ENCODE measurements around the gene TTC4. TPM values are rescaled to one million over a fixed set of nuclear protein-coding genes. Genes with fewer than 3 reads are reported as not detected.

The TTC4 gene
- polyA plus RNA-seq, 1 of the 3 experiments (the other 2 are of a cell fraction): 17.9 TPM

DNA sequence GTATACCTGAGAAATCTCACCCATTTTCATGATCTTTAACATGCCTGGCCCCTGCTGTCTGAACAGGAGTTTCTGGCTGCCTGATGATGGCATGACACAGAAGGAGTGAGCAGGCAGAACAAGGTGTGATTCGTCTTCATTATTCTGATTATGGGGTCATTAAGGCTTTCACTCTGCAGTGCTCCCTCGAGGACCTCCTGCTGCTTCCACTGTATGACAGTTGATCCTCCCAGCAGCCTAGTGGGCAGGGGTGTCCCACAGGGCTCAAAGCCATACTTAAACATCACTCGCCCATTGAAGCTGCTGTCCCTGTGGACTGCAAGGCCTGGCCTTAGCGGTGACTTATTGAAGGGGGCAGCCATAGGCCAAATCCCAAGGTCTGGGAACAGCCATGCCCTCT is 61.4 kb downstream of the TTC4 start:
- Histone ChIP-seq H3K4me1 (ENCODE audit: control insufficient read depth in 1 of 2, insufficient read depth in 2 of 2, low read depth in 1 of 2, low read length in 1 of 2) (peaks cover 0 to 3% of the 10 kb centered on the region in 2 experiments; a peak in 1 of 4 replicates), H3K27me3 (ENCODE audit: insufficient read depth) (no peaks in the 10 kb centered on the region; the same call in 1 of the 2 replicates)
- POLR2A ChIA-PET: interaction anchor here (0.9 to 1.2 kb wide), 2 partner anchors 21 to 32 kb away, joined by 3 read pairs; no protein-coding TSS in a partner anchor

DNA sequence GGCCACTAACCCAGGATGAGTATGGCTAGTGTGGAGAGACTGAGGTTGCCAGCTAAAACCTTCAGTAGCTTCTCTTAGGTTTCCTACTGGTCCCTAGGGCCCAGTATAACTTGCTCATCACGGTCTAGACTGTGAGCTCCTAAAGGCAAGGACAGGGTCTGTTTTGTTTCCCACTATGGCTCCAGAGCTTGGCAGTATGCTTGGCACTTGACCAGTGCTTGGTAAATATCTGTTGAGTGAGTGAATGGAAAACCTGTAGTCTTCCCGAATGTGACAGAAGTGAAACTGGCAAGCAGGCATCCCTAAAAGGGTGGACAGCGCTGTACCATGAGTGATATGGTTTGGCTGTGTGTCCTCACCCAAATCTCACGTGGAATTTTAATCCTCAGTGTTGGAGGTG is 61.8 kb downstream of the TTC4 start:
- Histone ChIP-seq H3K9ac (no peak overlapping the region), H3K4me3 (ENCODE audit: low read depth in 2 of 2, low read length in 1 of 2) (no peak overlapping the region), H3K4me1 (ENCODE audit: control insufficient read depth in 1 of 2, insufficient read depth in 2 of 2, low read depth in 1 of 2, low read length in 1 of 2) (peaks cover 0 to 3% of the 10 kb centered on the region in 2 experiments; a peak in 1 of 4 replicates), H3K27me3 (ENCODE audit: insufficient read depth) (no peaks in the 10 kb centered on the region; the same call in 1 of the 2 replicates), H2AFZ (ENCODE audit: low read depth) (no peak overlapping the region), H4K20me1 (ENCODE audit: insufficient read depth) (no peaks in the 10 kb centered on the region), H3K79me2 (ENCODE audit: insufficient read depth) (no peaks in the 10 kb centered on the region), H3F3A (replicated peaks; ENCODE audit: insufficient read depth) (no peaks in the 10 kb centered on the region), H3K27ac (ENCODE audit: low read depth in 2 of 2, low read length in 1 of 2) (no peak overlapping the region), H3K36me3 (replicated peaks in 1 of 2; ENCODE audit: control insufficient read depth in 1 of 2, insufficient read depth in 2 of 2, low read length in 1 of 2) (no peaks in the 10 kb centered on the region), H3K9me3 (no peaks in the 10 kb centered on the region), H3K9me2 (no peaks in the 10 kb centered on the region), H3K4me2 (no peak overlapping the region)
- ChIA-PET CTCF (interaction anchor here (0.8 to 3.8 kb wide), 2 partner anchors 10 to 15 kb away, joined by 4 to 19 read pairs; no protein-coding TSS in a partner anchor), POLR2A (no interaction called here)
- no peak for DNase-seq
- 46% methylated on average over 4 of the region's 4 CpGs for WGBS (ENCODE audit: low lambda C conversion rate)
- TF ChIP-seq NFIC (IDR thresholded peaks at IDR 0.05; ENCODE audit: borderline replicate concordance): no peak
- no peak for TF ChIP-seq FOSL2 (IDR thresholded peaks at IDR 0.05; ENCODE audit: borderline replicate concordance, low read depth)
- no peak for TF ChIP-seq NRF1 (IDR thresholded peaks at IDR 0.05; ENCODE audit: low read depth, low read length)
- TF ChIP-seq, protein P1, sequence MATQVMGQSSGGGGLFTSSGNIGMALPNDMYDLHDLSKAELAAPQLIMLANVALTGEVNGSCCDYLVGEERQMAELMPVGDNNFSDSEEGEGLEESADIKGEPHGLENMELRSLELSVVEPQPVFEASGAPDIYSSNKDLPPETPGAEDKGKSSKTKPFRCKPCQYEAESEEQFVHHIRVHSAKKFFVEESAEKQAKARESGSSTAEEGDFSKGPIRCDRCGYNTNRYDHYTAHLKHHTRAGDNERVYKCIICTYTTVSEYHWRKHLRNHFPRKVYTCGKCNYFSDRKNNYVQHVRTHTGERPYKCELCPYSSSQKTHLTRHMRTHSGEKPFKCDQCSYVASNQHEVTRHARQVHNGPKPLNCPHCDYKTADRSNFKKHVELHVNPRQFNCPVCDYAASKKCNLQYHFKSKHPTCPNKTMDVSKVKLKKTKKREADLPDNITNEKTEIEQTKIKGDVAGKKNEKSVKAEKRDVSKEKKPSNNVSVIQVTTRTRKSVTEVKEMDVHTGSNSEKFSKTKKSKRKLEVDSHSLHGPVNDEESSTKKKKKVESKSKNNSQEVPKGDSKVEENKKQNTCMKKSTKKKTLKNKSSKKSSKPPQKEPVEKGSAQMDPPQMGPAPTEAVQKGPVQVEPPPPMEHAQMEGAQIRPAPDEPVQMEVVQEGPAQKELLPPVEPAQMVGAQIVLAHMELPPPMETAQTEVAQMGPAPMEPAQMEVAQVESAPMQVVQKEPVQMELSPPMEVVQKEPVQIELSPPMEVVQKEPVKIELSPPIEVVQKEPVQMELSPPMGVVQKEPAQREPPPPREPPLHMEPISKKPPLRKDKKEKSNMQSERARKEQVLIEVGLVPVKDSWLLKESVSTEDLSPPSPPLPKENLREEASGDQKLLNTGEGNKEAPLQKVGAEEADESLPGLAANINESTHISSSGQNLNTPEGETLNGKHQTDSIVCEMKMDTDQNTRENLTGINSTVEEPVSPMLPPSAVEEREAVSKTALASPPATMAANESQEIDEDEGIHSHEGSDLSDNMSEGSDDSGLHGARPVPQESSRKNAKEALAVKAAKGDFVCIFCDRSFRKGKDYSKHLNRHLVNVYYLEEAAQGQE (IDR thresholded peaks at IDR 0.05; ENCODE audit: low read depth, low read length): no peak
- no peak for TF ChIP-seq YY1 (IDR thresholded peaks at IDR 0.05; ENCODE audit: low read depth)
- TF ChIP-seq RFX5 (IDR thresholded peaks at IDR 0.05; ENCODE audit: low read length): no peak
- TF ChIP-seq, protein P2, sequence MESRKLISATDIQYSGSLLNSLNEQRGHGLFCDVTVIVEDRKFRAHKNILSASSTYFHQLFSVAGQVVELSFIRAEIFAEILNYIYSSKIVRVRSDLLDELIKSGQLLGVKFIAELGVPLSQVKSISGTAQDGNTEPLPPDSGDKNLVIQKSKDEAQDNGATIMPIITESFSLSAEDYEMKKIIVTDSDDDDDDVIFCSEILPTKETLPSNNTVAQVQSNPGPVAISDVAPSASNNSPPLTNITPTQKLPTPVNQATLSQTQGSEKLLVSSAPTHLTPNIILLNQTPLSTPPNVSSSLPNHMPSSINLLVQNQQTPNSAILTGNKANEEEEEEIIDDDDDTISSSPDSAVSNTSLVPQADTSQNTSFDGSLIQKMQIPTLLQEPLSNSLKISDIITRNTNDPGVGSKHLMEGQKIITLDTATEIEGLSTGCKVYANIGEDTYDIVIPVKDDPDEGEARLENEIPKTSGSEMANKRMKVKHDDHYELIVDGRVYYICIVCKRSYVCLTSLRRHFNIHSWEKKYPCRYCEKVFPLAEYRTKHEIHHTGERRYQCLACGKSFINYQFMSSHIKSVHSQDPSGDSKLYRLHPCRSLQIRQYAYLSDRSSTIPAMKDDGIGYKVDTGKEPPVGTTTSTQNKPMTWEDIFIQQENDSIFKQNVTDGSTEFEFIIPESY (IDR thresholded peaks at IDR 0.05; ENCODE audit: borderline replicate concordance, low read depth): no peak
- TF ChIP-seq, protein P3, sequence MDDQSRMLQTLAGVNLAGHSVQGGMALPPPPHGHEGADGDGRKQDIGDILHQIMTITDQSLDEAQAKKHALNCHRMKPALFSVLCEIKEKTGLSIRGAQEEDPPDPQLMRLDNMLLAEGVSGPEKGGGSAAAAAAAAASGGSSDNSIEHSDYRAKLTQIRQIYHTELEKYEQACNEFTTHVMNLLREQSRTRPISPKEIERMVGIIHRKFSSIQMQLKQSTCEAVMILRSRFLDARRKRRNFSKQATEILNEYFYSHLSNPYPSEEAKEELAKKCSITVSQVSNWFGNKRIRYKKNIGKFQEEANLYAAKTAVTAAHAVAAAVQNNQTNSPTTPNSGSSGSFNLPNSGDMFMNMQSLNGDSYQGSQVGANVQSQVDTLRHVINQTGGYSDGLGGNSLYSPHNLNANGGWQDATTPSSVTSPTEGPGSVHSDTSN (IDR thresholded peaks at IDR 0.05): no peak
- no peak for TF ChIP-seq TCF12 (IDR thresholded peaks at IDR 0.05)
- no peak for TF ChIP-seq EP300 (IDR thresholded peaks at IDR 0.05; ENCODE audit: borderline replicate concordance in 1 of 2, low read depth in 1 of 2, low read length in 1 of 2)
- no peak for TF ChIP-seq ELF1 (IDR thresholded peaks at IDR 0.05)
- TF ChIP-seq MXI1 (IDR thresholded peaks at IDR 0.05; ENCODE audit: low read depth, low read length): no peak
- TF ChIP-seq, protein P4, sequence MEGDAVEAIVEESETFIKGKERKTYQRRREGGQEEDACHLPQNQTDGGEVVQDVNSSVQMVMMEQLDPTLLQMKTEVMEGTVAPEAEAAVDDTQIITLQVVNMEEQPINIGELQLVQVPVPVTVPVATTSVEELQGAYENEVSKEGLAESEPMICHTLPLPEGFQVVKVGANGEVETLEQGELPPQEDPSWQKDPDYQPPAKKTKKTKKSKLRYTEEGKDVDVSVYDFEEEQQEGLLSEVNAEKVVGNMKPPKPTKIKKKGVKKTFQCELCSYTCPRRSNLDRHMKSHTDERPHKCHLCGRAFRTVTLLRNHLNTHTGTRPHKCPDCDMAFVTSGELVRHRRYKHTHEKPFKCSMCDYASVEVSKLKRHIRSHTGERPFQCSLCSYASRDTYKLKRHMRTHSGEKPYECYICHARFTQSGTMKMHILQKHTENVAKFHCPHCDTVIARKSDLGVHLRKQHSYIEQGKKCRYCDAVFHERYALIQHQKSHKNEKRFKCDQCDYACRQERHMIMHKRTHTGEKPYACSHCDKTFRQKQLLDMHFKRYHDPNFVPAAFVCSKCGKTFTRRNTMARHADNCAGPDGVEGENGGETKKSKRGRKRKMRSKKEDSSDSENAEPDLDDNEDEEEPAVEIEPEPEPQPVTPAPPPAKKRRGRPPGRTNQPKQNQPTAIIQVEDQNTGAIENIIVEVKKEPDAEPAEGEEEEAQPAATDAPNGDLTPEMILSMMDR (IDR thresholded peaks at IDR 0.05): no peak

More for the DNA sequence above, 61.4 kb downstream of the TTC4 start:
- Histone ChIP-seq H3K36me3 (replicated peaks in 1 of 2; ENCODE audit: control insufficient read depth in 1 of 2, insufficient read depth in 2 of 2, low read length in 1 of 2) (no peaks in the 10 kb centered on the region), H3K27ac (ENCODE audit: low read depth in 2 of 2, low read length in 1 of 2) (no peak overlapping the region), H3K9me3 (no peaks in the 10 kb centered on the region), H3K9me2 (no peaks in the 10 kb centered on the region), H3K79me2 (ENCODE audit: insufficient read depth) (no peaks in the 10 kb centered on the region), H3K4me2 (no peak overlapping the region), H4K20me1 (ENCODE audit: insufficient read depth) (no peaks in the 10 kb centered on the region), H3K9ac (no peak overlapping the region), H3K4me3 (ENCODE audit: low read depth in 2 of 2, low read length in 1 of 2) (no peak overlapping the region), H3F3A (replicated peaks; ENCODE audit: insufficient read depth) (no peaks in the 10 kb centered on the region), H2AFZ (ENCODE audit: low read depth) (no peak overlapping the region)
- no peak for DNase-seq
- TF ChIP-seq RFX5 (IDR thresholded peaks at IDR 0.05; ENCODE audit: low read length) (no peak), SIN3A (IDR thresholded peaks at IDR 0.05; ENCODE audit: borderline replicate concordance, low read depth, low read length) (no peak), TCF12 (IDR thresholded peaks at IDR 0.05) (no peak), CHD2 (IDR thresholded peaks at IDR 0.05; ENCODE audit: low read length, partially characterized antibody) (no peak), RXRA (IDR thresholded peaks at IDR 0.05; ENCODE audit: borderline replicate concordance, low read depth) (no peak), EP300 (IDR thresholded peaks at IDR 0.05; ENCODE audit: borderline replicate concordance in 1 of 2, low read depth in 1 of 2, low read length in 1 of 2) (no peak)
- TF ChIP-seq, protein P5, sequence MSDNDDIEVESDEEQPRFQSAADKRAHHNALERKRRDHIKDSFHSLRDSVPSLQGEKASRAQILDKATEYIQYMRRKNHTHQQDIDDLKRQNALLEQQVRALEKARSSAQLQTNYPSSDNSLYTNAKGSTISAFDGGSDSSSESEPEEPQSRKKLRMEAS (IDR thresholded peaks at IDR 0.05; ENCODE audit: low read depth): no peak
- TF ChIP-seq, protein P3 (IDR thresholded peaks at IDR 0.05): no peak
- WGBS (ENCODE audit: low lambda C conversion rate): 49% methylated on average over 2 of the region's 4 CpGs
- CTCF ChIA-PET: interaction anchor here (0.8 to 3.8 kb wide), 2 partner anchors 10 to 15 kb away, joined by 4 to 19 read pairs; no protein-coding TSS in a partner anchor
